HL-60 (cell line): ENCODE data around the gene ARID1A.

ENCODE experiments used
- TF ChIP-seq, protein P1 (sequence below): IDR thresholded peaks from one replicate; pipeline ENCODE4 v1.5.1; 2011; ENCODE audit warnings: low read length, control low read depth, inconsistent platforms; ENCODE audit not compliant: insufficient read depth
- TF ChIP-seq, protein P2 (sequence below): IDR thresholded peaks from 2 replicates; pipeline ENCODE4 v1.6.1; 2012; ENCODE audit warnings: low read depth; ENCODE audit not compliant: insufficient replicate concordance

DNA sequence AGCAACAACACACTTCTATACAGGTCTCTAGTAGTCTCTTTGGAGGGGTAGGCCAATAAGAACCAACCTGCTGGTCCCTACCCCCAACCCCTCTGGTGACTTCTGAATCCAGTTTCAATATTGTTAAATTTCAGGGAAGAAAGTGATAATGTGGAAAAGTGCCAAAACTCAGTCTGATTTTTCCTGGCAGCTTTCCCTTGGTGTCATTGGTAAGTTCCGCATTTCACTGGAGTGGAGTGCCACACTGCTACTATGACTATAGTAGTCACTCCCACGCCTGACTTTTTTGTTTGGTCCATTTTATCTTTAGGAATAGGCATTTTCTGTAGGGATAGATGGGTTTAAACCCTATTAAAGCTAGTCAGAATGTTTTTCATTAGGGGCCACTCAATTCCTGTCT, 5.7 kb upstream of the ARID1A start:
- TF ChIP-seq, protein P1, sequence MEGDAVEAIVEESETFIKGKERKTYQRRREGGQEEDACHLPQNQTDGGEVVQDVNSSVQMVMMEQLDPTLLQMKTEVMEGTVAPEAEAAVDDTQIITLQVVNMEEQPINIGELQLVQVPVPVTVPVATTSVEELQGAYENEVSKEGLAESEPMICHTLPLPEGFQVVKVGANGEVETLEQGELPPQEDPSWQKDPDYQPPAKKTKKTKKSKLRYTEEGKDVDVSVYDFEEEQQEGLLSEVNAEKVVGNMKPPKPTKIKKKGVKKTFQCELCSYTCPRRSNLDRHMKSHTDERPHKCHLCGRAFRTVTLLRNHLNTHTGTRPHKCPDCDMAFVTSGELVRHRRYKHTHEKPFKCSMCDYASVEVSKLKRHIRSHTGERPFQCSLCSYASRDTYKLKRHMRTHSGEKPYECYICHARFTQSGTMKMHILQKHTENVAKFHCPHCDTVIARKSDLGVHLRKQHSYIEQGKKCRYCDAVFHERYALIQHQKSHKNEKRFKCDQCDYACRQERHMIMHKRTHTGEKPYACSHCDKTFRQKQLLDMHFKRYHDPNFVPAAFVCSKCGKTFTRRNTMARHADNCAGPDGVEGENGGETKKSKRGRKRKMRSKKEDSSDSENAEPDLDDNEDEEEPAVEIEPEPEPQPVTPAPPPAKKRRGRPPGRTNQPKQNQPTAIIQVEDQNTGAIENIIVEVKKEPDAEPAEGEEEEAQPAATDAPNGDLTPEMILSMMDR = no peak
- TF ChIP-seq, protein P2, sequence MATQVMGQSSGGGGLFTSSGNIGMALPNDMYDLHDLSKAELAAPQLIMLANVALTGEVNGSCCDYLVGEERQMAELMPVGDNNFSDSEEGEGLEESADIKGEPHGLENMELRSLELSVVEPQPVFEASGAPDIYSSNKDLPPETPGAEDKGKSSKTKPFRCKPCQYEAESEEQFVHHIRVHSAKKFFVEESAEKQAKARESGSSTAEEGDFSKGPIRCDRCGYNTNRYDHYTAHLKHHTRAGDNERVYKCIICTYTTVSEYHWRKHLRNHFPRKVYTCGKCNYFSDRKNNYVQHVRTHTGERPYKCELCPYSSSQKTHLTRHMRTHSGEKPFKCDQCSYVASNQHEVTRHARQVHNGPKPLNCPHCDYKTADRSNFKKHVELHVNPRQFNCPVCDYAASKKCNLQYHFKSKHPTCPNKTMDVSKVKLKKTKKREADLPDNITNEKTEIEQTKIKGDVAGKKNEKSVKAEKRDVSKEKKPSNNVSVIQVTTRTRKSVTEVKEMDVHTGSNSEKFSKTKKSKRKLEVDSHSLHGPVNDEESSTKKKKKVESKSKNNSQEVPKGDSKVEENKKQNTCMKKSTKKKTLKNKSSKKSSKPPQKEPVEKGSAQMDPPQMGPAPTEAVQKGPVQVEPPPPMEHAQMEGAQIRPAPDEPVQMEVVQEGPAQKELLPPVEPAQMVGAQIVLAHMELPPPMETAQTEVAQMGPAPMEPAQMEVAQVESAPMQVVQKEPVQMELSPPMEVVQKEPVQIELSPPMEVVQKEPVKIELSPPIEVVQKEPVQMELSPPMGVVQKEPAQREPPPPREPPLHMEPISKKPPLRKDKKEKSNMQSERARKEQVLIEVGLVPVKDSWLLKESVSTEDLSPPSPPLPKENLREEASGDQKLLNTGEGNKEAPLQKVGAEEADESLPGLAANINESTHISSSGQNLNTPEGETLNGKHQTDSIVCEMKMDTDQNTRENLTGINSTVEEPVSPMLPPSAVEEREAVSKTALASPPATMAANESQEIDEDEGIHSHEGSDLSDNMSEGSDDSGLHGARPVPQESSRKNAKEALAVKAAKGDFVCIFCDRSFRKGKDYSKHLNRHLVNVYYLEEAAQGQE = no peak
